TTC549 (cell line): Measurements from ENCODE around the gene TTC39B.
A peak's percentile ranks its signal among the peaks of the same experiment; 100 is the strongest.

Source experiments
- FAIRE-seq: peaks from 2 replicates; lab custom pipeline; 2012; peaks lifted over from hg19 to GRCh38; lab: Jason Lieb, UNC

TTC39B gene

DNA sequence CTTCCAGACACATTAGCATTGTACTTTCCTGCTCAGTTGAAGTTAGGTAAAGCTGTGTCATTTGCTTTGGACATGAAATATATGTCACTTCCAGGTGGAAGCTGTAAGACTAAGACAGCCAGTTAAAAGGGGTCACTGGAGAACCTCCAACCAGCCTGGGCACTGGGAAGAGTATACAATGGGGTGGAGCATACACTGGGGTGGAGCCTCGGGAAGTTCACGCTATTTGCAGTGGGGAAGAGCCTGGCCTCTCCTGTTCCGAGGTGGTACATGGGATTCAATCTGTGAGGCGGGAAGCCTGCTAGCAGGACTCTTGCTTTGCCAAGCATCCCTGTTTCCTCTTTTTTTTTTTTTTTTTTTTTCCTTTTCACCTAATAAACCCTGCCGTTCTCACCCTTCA lies 145.3 kb downstream of the TTC39B start:
- no peak for FAIRE-seq

DNA sequence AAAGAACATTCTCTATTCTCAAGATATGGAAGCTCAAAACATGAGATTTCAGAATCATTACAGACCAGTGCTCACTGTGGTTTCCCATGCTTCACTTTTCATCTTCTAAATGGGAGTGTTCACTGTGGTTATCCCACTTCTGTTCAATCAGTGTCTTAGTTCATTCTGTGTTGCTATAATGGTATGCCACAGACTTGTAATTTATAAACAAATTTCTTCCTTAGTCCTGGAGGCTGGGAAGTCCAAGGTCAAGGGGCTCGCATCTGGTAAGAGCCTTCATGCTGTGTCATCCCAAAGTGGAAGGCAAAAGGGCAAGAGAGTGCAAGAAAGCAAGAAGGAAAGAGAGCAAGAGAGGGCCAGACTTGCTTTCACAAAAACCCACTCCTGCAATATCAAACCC lies 146.3 kb downstream of the TTC39B start:
- no peak for FAIRE-seq

- no peak for FAIRE-seq
Measured at GRCh38 chr9:15158064-15158463, 149.0 kb downstream of the TTC39B start.

DNA sequence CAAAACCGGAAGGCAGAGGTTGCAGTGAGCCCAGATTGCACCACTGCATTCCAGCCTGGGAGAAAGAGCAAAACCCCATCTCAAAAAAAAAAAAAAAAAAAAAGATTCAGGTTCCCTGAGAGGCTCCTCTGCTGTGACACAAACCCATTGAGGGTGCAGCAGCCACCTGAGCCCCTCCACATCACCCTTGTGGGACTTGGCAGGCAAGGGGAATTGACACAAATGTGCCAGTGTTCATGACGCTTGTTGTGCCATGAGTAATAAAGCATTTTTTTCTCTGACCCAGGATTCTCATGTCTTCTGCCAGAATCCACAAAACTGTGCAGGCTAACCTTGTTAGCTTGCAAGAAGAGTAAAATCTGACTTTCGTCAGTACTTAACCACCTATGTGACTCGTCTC lies 149.6 kb downstream of the TTC39B start:
- no peak for FAIRE-seq

GRCh38 chr9:15156241-15156640 lies 150.8 kb downstream of the TTC39B start:
- no peak for FAIRE-seq

GRCh38 chr9:15155826-15156225 lies 151.2 kb downstream of the TTC39B start:
- no peak for FAIRE-seq

DNA sequence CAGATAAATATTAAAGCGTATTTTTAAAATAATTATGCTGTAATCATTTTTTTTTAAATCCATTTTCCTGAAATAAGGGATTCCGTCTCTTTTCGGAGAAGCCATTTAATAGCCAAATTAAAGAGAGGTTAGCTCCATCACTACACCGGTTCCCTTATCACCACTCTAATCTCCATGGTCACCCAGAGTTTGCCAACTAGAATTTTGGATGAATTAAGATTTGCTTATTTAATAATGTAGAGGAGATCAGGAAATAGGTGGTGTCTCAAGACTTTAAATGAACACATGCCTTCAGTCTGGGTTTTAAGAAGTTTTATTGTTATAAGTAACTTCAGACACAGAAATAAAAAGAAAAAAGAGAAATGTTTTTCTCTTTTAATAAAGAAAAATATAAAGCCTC lies 151.7 kb downstream of the TTC39B start:
- FAIRE-seq, result no peak

GRCh38 chr9:15154677-15155076 lies 152.3 kb downstream of the TTC39B start:
- no peak for FAIRE-seq

GRCh38 chr9:15153961-15154360 lies 153.1 kb downstream of the TTC39B start:
- FAIRE-seq, result no peak

DNA sequence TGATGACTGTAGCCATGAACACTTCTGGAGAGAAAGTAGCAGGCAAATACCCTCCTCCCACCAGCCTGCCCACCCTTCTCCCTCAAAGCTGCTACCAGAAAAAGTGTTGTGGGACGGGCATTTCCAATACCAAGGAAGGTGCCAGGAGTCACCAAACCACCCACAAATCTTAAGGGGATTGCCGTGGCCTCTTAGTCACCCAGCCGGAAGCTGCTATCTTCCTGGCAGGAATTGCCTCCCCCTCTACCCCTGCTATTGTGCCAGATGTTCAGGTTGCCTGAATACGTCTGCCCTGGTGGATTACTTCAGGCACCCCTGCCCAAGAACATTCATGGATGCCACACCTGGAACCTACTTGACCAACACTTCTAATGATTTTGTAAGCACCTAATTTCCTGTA lies 156.1 kb downstream of the TTC39B start:
- no peak for FAIRE-seq

DNA sequence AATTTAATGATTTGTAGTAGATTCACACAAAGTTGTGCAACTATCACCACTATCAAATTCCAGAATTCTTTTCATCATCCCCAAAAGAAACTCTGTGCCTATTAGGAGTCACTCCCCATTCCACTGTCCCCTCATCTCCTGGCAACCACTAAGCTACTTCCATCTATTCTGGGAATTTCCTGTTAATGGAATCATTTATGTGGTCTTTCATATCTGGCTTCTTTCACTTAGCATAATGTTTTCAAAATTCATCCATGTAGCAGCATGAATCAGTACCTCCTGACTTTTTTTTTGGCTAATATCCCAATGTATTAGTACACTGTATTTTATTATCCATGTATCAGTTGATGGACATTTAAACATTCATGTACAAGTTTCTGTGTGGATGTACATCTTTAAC lies 157.6 kb downstream of the TTC39B start:
- FAIRE-seq, result no peak

DNA sequence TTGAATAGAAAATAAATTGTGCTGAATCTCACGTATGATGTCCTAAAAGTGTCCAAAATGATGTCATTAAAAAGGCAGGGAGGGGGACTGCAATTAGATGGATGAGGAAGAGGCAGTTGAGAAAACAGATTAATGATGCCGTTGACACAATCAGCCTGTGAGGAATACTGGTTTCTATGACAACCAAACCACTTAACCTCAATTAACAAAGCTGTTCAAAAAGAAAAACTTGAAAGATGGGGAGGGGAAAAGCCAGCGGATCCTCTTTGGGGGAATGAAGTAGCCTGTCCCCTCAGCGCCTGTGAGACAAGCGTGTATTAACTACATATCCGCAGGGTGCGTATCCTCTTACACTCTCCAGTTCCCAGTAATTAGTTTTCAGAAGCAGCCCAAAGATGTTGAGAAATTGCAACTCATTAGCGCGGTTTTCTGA lies 160.7 kb downstream of the TTC39B start:
- no peak for FAIRE-seq

GRCh38 chr9:15144622-15145061 lies 162.4 kb downstream of the TTC39B start:
- no peak for FAIRE-seq

DNA sequence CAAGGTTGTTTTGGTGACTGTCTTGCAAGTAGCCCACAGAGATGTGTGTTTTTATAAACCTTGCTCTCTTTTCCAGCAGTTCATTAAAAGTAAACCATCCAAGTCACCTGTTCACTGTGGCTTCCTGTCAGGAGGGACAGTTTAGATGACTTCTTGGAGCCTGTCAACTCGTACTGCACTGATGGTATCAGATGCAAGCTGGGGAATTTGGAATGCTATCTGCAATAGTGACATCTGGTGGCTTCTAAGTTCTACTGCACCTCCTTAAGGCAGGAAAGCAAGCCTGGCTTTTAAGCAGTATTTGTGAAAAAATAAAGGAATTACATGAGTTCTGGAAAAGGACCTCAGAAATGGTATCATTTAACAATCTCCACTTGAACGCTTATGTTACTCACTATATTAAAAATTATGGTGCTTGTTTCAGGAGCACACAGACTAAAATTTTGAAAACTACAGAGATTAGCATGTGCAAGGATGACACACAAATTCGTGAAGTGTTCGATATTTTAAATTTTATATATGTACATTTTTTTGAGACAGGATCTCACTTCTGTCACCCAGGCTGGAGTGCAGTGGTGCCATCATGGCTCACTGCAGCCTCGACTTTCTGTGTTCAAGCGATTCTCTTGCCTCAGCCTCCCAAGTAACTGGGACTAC lies 164.0 kb downstream of the TTC39B start:
- peak; percentile 89 for FAIRE-seq

GRCh38 chr9:15140051-15140450 lies 167.0 kb downstream of the TTC39B start:
- no peak for FAIRE-seq

DNA sequence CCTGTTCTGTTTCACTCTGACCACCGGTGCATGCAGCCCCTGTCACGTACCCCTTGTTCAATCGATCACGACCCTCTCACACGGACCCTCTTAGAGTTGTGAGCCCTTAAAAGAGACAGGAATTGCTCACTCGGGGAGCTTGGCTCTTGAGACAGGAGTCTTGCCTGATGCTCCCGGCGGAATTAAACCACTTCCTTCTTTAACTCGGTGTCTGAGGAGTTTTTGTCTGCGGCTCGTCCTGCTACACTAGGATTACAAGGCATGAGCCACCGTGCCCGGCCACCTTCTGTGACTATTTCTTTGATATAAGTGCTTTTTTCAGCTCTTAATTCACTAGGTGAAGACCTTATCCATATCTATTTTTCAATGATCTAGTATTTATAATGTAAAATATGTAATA lies 167.5 kb downstream of the TTC39B start:
- FAIRE-seq, result no peak

DNA sequence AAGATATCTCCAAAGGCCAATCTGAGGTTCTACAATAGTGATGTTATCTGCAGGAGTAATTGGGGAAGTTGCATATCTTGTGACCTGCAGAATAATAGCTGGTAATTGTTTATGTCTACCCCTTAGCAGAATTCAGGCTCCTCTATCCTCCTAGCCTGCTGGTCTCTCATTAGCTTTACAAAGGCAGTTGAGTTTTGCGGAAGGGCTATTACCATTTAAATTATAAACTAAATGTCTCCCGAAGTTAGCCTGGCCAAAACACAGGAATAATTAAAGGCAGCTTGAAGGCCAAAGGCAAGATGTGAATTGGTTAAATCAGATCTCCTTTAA lies 168.7 kb downstream of the TTC39B start:
- FAIRE-seq, result no peak

GRCh38 chr9:15137658-15138356 lies 169.2 kb downstream of the TTC39B start:
- no peak for FAIRE-seq

GRCh38 chr9:15137089-15137488 lies 169.9 kb downstream of the TTC39B start:
- FAIRE-seq, result no peak

GRCh38 chr9:15136646-15137045 lies 170.4 kb downstream of the TTC39B start:
- FAIRE-seq, result no peak

GRCh38 chr9:15135164-15135792 lies 171.7 kb downstream of the TTC39B start:
- peak; percentile 93 for FAIRE-seq

GRCh38 chr9:15133488-15133887 lies 173.5 kb downstream of the TTC39B start:
- FAIRE-seq, result no peak

DNA sequence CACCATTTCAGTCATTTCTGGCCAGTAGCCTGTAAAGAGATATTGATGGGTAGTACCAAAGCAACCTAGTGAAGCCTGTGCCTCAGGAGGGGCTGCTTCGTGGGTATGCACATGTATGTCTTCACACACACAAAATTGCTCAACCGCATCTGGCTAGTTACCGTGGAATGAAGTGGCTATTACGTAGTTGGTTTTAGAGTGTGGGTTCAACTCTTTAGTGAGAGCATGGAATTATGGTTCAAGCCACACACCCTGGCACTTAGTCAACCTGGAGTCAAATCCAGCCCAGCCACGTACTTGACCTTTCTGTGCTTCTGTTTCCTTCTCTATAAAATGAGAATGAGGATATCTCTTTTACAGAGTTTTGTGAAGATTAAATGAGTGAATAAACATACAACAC lies 174.9 kb downstream of the TTC39B start:
- FAIRE-seq, result no peak

GRCh38 chr9:15131094-15131493 lies 175.9 kb downstream of the TTC39B start:
- FAIRE-seq, result no peak
